Astrocyte (in vitro differentiated cells and primary cell): ENCODE results near the gene AGPAT3. TPM values are rescaled to one million over a fixed set of nuclear protein-coding genes. Genes with fewer than 3 reads are reported as not detected.
A peak's percentile ranks its signal among the peaks of the same experiment; 100 is the strongest.

ENCODE experiments used
- DNase-seq: peaks from one replicate; pipeline ENCODE4 v3.0.0-alpha.2; 2010; ENCODE audit warnings: low read depth
- FAIRE-seq: peaks from 2 replicates; lab custom pipeline; 2011; peaks lifted over from hg19 to GRCh38; lab: Jason Lieb, UNC
- H2AFZ ChIP-seq: 2 replicates; pipeline ENCODE4 v1.6.0; 2012; ENCODE audit warnings: low read depth, low read length, inconsistent platforms
- H3K27ac ChIP-seq: 2 replicates; pipeline ENCODE4 v1.5.1; 2011; ENCODE audit warnings: low read depth, low read length, inconsistent platforms
- H3K27me3 ChIP-seq: 2 replicates; pipeline ENCODE4 v1.6.0; 2011; ENCODE audit warnings: low read length, inconsistent platforms; ENCODE audit not compliant: insufficient read depth
- H3K36me3 ChIP-seq: 2 replicates; pipeline ENCODE4 v1.5.1; 2011; ENCODE audit warnings: low read length, inconsistent platforms; ENCODE audit not compliant: insufficient read depth
- H3K4me1 ChIP-seq: 2 replicates; pipeline ENCODE4 v1.5.1; 2011; ENCODE audit warnings: low read length, inconsistent platforms; ENCODE audit not compliant: insufficient read depth
- H3K4me2 ChIP-seq: 2 replicates; pipeline ENCODE4 v1.6.0; 2012; ENCODE audit warnings: low read length, inconsistent platforms
- H3K4me3 ChIP-seq: 2 replicates; pipeline ENCODE4 v1.5.1; 2011; ENCODE audit warnings: low read depth, mild to moderate bottlenecking, low read length, inconsistent platforms; ENCODE audit not compliant: insufficient read depth
- H3K79me2 ChIP-seq: 2 replicates; pipeline ENCODE4 v1.6.0; 2012; ENCODE audit warnings: mild to moderate bottlenecking, low read length, inconsistent platforms; ENCODE audit not compliant: insufficient read depth
- H3K9ac ChIP-seq: 2 replicates; pipeline ENCODE4 v1.6.0; 2012; ENCODE audit warnings: mild to moderate bottlenecking, low read length, inconsistent platforms
- H3K9me3 ChIP-seq: 2 replicates; pipeline ENCODE4 v1.5.1; 2012; ENCODE audit warnings: low read depth, mild to moderate bottlenecking, low read length, inconsistent platforms; ENCODE audit not compliant: insufficient read depth
- H4K20me1 ChIP-seq: 2 replicates; pipeline ENCODE4 v1.6.0; 2012; ENCODE audit warnings: low read length, inconsistent platforms; ENCODE audit not compliant: insufficient read depth
- H3K27ac Mint-ChIP-seq: one replicate; pipeline ENCODE4 v1.8.0; 2021; ENCODE audit warnings: mild to moderate bottlenecking, mixed read lengths; ENCODE audit not compliant: unreplicated experiment
- H3K27me3 Mint-ChIP-seq: one replicate; pipeline ENCODE4 v1.8.0; 2021; ENCODE audit warnings: low read depth, mixed read lengths; ENCODE audit not compliant: unreplicated experiment
- H3K36me3 Mint-ChIP-seq: one replicate; pipeline ENCODE4 v1.8.0; 2021; ENCODE audit warnings: low read depth, mixed read lengths; ENCODE audit not compliant: unreplicated experiment
- H3K4me1 Mint-ChIP-seq: one replicate; pipeline ENCODE4 v1.8.0; 2021; ENCODE audit warnings: low read depth, mixed read lengths; ENCODE audit not compliant: unreplicated experiment
- H3K4me3 Mint-ChIP-seq: one replicate; pipeline ENCODE4 v1.8.0; 2021; ENCODE audit warnings: mild to moderate bottlenecking, moderate library complexity, mixed read lengths; ENCODE audit not compliant: unreplicated experiment
- H3K9me3 Mint-ChIP-seq: one replicate; pipeline ENCODE4 v1.8.0; 2021; ENCODE audit warnings: mild to moderate bottlenecking, mixed read lengths; ENCODE audit not compliant: unreplicated experiment
- EZH2 ChIP-seq: IDR thresholded peaks from 2 replicates; pipeline ENCODE4 v1.6.1; 2012; ENCODE audit warnings: mild to moderate bottlenecking, low read length, inconsistent platforms; ENCODE audit not compliant: insufficient read depth
- total RNA-seq: library from RNA; stranded (reverse); gene quantifications from 2 replicates; pipeline ENCODE4 v1.2.1, GENCODE V29; 2021
- TF ChIP-seq, protein P1 (sequence below): IDR thresholded peaks from 2 replicates; pipeline ENCODE4 v1.5.1; 2011; ENCODE audit warnings: low read depth, mild to moderate bottlenecking, inconsistent platforms, low read length, moderate library complexity; ENCODE audit not compliant: insufficient read depth

Gene AGPAT3
- total RNA-seq, 1 donor from 2014 or later, result 34.7 TPM

DNA sequence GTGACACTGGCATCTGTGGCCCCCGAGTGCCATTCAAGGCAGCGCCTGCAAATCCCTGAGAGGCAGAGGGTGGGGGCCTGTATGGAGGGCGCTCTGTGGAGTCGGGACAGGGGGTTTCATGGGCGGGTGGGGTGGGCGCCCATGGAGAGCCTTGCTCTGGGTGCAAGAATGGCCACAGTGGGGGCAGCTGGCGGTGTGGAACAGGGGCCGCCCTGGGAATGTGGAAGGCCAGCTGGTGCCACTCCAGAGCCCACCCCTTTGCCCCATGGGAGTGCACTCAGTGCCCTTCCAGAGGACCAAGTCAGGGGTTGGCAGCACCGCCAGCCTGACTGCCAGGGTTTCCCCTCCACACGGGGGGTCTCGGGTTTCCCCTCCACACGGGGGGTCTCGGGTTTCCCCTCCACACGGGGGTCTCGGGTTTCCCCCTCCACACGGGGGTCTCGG is 92.1 kb downstream of the AGPAT3 start:
- no peak for FAIRE-seq
- H2AFZ ChIP-seq, result no peak overlapping the region
- H3K36me3 Mint-ChIP-seq, result peaks cover 9% of the 10 kb centered on the region
- H3K9me3 ChIP-seq, result no peaks in the 10 kb centered on the region
- peak overlapping the region; percentile 0 for H3K9ac ChIP-seq
- no peaks in the 10 kb centered on the region for H3K9me3 Mint-ChIP-seq
- no peaks in the 10 kb centered on the region for H3K79me2 ChIP-seq
- peaks cover 3% of the 10 kb centered on the region for H3K27me3 Mint-ChIP-seq
- no peak overlapping the region for H3K4me3 Mint-ChIP-seq
- no peaks in the 10 kb centered on the region for H3K36me3 ChIP-seq
- DNase-seq, result no peak
- H3K27me3 ChIP-seq, result no peaks in the 10 kb centered on the region
- no peak overlapping the region for H3K27ac Mint-ChIP-seq
- peaks cover 10% of the 10 kb centered on the region for H3K4me1 ChIP-seq
- H3K4me2 ChIP-seq, result peak overlapping the region; percentile 23
- no peak overlapping the region for H3K27ac ChIP-seq
- no peak for TF ChIP-seq EZH2
- TF ChIP-seq, protein P1, sequence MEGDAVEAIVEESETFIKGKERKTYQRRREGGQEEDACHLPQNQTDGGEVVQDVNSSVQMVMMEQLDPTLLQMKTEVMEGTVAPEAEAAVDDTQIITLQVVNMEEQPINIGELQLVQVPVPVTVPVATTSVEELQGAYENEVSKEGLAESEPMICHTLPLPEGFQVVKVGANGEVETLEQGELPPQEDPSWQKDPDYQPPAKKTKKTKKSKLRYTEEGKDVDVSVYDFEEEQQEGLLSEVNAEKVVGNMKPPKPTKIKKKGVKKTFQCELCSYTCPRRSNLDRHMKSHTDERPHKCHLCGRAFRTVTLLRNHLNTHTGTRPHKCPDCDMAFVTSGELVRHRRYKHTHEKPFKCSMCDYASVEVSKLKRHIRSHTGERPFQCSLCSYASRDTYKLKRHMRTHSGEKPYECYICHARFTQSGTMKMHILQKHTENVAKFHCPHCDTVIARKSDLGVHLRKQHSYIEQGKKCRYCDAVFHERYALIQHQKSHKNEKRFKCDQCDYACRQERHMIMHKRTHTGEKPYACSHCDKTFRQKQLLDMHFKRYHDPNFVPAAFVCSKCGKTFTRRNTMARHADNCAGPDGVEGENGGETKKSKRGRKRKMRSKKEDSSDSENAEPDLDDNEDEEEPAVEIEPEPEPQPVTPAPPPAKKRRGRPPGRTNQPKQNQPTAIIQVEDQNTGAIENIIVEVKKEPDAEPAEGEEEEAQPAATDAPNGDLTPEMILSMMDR, result no peak
- peaks cover 5% of the 10 kb centered on the region for H3K4me1 Mint-ChIP-seq
- peaks cover 59% of the 10 kb centered on the region for H4K20me1 ChIP-seq
- H3K4me3 ChIP-seq, result no peak overlapping the region

DNA sequence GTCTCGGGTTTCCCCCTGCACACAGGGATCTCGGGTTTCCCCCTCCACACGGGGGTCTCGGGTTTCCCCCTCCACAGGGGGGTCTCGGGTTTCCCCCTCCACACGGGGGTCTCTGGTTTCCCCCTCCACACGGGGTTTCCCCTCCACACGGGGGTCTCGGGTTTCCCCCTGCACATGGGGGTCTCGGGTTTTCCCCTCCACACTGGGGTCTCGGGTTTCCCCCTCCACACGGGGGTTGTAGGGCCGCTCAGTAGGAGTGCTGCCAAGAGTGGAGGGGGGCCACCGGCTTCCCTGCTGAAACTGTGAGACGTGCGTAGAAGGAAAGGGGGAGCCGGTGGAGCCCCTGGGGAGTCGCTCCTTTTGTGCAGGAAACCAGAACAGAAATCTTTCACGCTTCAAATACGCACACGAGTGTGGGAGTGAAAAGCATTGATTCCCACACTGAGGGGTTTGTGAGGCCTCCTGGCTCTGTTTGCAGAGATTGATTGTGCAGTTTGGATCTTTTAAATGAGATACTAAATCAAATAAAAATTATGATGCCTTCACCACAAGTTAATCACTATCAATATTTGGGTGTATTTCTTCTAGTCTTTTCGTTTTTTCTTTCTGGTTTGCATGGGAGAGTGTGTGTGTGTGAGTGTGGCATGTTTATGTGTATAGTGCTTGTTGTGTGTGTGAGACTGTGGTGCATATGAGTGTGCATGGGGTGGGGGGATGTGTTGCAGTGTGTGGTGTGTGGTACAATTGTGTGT is 92.8 kb downstream of the AGPAT3 start:
- no peaks in the 10 kb centered on the region for H3K36me3 ChIP-seq
- H3K4me2 ChIP-seq, result no peak overlapping the region
- peaks cover 58% of the 10 kb centered on the region for H4K20me1 ChIP-seq
- H3K27me3 ChIP-seq, result no peaks in the 10 kb centered on the region
- no peak for DNase-seq
- no peak overlapping the region for H2AFZ ChIP-seq
- H3K27ac ChIP-seq, result no peak overlapping the region
- H3K9me3 ChIP-seq, result no peaks in the 10 kb centered on the region
- no peaks in the 10 kb centered on the region for H3K79me2 ChIP-seq
- Mint-ChIP-seq H3K27ac (no peak overlapping the region), H3K36me3 (peaks cover 9% of the 10 kb centered on the region), H3K4me3 (no peak overlapping the region), H3K4me1 (peaks cover 5% of the 10 kb centered on the region), H3K9me3 (no peaks in the 10 kb centered on the region), H3K27me3 (peaks cover 3% of the 10 kb centered on the region)
- H3K4me3 ChIP-seq, result no peak overlapping the region
- FAIRE-seq, result no peak
- no peak for TF ChIP-seq EZH2
- TF ChIP-seq, protein P1, result no peak
- peaks cover 10% of the 10 kb centered on the region for H3K4me1 ChIP-seq
- H3K9ac ChIP-seq, result no peak overlapping the region
